ENCODE measurements around the gene FARS2. TPM values are rescaled to one million over a fixed set of nuclear protein-coding genes. Genes with fewer than 3 reads are reported as not detected.
A peak's percentile ranks its signal among the peaks of the same experiment; 100 is the strongest.

Gene FARS2
- polyA plus RNA-seq, 10 donors: 9.2 to 14.0 (median 11.9) TPM

DNA sequence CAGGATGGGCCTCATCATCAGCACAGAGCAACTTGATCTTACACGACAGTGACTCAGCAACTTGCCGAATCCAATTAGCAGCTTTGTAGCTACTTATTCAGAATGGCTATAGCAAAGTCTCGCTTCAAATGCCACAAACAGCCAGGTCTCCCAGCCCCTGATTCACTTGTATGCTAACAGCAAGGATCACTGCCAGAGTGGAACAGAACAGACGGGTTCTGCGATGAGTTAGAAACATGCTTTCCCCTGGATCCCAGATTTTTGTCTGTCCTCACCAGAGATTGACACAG is 491.0 kb downstream of the FARS2 start:
- peak in 2 of 3 donors; percentile 49 to 82 for DNase-seq

DNA sequence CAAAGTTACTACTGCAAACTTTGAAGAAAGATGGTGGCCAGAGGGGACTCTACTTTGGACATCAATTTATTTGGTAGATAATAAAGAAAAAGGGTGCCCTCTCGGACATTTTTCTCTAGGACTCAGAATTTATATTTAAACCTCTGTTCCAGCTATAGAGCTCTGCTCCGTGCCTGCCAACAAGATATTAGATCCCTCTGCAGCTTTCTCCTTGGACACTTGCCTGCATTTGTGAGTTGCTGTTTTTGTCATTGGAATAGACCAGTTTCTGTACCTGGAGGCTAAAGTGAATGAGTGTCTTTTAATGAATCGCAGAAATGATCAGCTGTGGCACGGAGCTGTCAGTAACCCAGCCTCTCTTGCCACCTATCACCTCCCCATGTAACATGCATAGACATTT is 491.9 kb downstream of the FARS2 start:
- DNase-seq: peak in 1 of 3 donors; percentile 63

DNA sequence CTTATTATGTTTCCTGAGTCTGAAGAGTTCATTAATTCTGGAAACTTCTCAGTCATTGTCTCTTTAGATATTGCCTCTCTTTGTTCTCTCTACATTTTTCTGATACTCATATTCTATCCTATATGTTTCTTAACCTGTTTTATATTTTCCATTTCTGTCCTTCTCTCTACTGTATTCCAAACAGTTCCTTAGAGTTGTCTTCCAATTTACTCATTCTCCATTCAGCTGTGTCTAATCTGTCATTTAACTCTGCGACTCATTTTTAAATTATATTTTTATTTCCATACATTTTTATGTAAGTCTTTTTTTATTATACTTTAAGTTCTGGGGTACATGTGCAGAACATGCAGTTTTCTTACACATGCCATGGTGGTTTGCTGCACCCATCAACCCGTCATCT is 493.6 kb downstream of the FARS2 start:
- DNase-seq: no peak

DNA sequence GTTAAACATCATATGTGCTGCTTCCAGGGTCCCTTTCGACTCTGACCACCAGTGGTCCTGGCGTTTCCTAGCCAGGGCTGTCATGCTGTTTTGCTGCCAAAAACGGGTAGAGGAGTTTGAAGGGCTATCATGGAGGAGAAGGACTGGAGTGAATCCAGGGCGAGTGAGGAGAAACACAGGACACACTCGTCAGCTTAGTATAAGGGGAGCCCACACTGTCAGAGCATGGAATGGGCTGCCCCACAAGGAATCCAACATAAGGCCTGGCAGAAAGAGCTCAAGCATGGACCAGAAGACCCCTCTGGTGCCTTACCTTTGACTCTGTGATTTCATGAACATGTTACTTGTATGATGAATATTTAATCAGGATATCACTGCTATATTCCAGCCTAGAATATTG is 498.3 kb downstream of the FARS2 start:
- DNase-seq: no peak

DNA sequence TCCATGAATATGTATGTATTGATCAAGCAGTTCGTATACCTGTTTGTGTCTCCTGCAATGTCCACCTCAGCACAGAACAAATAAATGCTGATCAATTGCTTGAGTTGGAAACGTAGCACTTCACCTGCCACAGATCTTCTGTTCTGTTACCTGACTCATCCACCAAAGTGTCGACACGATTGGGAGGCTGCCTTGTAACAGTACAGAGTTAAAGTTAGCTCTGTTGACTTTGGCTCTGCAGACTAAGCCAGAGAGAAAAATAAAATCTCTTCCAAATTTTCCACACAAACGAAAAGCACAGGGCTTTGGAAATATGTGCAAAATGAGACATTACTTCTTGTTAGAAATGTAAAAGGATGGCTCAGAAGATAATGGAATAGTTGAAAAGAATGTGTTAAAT is 500.1 kb downstream of the FARS2 start:
- no peak for DNase-seq

DNA sequence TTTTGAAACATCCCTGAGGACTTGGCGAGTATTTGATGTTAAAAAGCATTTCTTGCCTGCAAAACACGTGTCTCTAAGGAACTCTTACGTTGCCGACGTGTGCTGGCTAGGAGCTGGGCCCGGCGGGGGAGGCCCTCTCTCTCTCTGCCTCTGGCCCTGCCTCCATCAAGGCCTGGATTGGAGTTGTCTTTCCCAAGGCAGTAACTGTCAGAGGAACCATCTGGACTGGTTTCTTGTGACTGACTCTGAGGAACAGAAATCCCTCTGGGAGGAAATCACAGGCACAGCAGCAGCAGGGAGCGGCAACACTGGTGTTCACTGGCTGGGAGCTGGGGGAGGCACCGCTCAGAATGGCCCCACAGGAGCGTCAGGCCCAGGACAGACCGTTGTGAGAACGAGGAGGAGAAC is 501.3 kb downstream of the FARS2 start:
- no peak for DNase-seq

DNA sequence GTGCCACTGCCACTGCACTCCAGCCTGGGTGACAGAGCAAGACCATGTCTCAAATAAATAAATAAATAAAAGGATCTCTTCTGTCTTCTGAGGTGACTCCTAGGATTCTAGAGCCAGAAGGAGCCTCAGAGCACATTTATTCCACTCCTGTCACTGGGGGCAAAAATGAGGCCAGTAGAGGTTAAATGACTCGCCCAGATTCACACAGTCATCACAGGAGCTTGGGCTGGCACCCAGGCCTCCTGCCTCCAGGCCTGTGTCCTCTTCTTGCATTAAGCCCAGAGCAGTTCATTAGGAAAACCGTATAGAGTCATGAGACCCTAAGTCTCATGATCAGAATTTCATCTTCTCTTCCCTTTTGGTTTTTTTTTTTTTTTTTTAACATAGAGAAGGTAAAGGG is 502.1 kb downstream of the FARS2 start:
- DNase-seq: no peak

DNA sequence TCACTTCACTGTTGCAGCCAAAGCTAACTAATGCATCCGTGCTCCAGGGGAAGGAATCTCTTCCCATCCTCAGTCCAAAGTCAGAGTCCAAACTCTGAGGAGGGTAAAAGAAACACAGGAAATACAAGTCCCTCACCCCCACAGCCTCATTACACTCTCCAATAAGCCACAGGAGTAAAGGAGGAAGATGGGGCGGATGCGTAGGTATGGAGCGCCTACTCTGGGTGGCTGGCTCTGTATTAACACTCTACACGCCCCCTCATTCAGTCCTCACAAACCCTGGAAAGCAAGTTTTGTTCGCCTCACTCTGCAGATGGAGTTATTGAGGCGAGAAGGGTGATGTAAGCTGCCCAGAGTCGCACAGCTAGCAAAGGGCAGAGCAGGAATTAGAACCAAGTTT is 502.6 kb downstream of the FARS2 start:
- no peak for DNase-seq

DNA sequence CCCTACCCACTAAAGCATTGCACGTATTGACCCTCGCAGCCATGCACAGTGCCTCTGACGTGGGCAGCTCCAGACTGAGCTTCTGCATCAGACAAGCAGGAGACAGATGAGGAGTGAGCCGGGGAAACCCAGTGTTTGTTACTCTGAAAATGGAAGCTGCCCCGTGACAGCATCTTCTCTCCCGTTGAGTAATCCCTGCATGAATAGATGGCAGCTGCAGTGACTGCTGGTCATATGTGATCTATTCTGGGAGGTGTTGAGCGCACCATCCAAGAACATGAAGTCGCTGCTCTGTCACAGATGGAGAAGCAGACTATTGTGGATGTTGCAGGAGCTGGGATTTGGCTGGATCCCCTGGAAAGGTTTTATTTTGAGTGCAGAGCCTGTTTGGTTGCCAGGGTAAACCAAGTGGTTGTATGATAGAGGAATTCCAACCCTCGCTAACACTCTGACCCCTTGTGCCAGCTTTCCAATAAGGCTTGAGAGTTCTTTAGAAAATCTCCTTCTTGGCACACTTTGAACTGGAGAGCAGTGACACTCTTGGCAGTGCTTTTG is 503.2 kb downstream of the FARS2 start:
- DNase-seq: peak; percentile 71 to 84 (median 77)

DNA sequence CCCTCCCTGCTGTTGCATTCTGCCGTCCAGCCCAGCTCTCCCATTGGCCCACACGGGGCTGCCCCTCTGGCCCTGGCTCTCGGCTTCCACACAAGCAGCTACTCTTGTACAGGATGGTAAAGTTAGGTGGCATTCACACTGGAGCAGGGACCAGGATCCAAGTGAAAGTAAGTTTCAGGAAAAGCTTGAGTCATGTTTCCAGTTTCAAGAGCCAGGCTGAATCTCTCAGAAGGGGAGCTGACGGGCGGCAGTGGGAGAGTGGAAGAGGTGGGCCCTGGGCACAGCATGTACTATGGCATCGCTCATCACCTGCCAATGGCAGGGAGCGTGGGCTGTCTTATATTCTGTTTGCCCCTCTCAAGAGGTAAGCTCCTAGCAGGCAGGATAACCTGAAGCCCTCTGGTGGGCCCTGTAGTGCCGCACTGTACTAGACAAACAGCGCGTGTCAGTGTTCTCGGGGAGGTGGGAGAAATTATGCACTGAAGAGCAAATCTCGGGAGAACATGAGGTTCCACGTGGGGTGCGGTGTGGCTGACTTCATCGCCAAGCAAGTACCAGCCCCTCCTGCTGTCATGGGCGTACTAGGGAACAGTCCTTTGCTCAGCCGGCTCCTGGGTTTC is 503.9 kb downstream of the FARS2 start:
- DNase-seq: peak in 1 of 3 donors; percentile 41

DNA sequence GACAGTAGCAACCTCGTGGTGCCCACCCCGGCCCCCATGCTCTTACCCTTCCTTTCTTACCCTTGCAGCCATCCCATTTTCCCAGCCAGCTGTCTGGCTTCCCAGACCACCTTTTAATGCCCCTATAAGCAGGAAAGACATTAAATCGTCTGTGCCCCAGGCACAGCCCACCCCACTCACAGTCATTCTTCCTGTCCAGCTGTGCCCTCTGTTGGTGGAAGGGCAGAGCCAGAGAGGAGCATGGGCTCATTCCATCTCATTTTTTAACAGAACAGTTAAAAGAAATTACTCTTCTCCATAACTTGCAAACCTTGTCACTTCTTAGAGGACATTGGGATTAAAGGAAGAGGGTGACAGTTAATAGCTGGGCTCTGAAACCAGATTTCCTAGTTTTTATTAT is 504.9 kb downstream of the FARS2 start:
- DNase-seq: no peak

DNA sequence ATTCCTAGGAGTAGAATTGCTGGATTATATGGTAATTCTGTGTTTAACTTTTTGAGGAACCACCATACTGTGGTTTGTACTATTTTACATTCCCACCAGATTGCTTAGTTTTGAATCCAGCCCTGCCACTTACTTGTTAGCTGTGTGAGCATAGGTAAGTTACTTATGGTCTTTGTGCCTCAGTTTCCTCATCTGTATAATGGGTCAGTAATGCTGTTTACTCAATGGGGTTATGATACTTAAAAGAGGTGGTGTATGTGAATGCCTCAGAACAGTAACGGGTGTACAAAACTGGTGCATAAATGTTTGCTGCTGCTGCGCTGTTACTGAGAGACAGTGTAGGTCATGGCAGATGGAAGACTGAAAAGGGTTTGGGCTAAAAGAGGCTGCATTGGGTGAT is 506.2 kb downstream of the FARS2 start:
- no peak for DNase-seq

DNA sequence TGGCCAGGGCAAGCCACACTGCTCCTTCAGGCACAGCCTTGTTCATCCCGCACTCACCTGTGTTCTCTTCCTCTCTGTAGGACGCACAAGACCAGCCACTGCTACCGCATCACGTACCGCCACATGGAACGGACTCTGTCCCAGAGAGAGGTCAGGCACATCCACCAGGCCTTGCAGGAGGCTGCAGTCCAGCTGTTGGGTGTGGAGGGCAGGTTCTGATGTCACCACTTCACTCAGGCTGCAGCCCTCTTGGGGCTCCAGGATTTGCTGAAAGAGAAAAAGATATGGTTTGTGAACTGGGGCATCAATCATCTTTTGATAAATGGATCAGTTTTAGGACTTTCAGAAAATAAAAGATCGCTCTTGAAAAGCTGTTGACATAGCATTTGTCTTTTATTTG is 509.9 kb downstream of the FARS2 start:
- DNase-seq: no peak

DNA sequence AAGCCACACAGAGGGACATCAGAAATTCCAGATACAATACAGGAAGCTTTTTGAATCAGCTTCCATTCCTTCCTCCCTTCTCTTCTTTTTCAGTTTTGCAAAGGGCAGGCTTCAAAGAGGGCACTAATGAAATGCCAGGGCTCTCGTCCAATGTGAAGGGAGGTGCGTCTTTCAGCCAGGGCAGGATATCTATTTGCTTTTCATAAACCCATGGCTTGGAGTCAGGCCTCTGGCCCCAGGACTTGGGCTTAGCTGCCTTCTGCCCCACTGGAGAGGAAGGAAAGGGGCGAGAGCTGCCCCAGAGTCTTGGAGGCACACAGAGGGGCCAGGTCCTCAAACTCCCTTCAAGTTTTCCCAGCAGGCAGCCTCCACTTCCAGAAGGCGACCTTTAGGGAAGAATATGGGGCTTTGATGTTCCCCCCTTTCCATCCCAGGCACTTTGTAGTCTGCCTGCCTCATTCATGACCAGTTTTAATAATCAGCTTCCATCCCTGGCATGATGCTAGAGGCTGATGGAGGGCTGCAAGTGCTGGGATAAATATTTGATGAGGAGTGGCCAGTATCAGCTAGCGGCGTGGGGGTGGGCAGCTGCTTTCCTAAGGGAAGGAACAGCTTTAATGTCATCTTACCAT is 510.6 kb downstream of the FARS2 start:
- DNase-seq: no peak

DNA sequence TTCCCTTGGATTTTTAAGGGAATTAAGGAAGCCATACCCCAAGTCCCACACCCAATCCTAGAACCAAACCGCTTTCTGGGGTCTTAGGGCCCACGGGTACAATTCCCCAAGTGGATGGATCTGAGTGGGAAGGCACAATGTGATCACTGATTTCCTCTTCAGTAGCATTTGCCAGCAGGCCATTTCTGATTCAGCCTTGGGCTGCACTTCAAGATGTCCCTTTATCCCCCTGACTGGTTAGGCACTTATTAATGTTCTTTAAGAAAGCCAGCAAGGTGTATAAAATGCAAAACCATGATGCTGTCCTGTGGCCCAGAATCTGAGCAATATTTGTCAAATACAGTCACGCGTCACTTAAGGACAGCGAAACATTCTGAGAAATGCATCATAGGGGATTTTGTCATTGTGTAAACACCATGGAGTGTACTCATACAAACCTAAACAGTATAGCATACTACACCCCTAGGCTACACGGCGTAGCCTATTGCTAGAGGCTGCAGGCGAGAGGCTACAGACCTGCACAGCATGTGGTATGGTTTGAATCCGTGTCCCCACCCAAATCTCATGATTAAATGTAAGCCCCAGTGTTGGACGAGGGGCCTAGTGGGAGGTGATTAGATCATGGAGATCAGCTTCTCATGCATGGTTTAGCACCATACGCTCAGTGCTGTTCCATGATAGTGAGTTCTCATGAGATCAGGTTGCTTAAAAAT is 511.3 kb downstream of the FARS2 start:
- DNase-seq: no peak

DNA sequence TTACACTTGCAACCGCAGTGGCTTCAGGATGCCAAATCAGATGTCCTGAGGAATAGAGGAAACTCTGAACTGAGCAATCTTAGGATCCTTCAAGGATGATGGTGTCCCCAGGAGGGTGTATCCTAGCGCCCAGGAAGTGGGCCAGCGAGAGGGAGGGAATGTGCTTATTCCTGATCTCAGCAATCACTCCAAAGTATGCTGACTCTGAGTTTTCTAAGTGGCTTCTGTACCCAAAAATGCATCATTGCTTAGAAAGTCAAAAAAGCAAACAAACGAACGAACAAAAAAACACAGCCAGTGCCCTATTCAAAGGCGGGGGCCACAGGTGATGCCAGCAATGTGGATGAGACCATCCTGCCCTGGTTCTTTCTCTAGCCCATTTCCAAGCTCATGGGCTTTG is 514.8 kb downstream of the FARS2 start:
- no peak for DNase-seq

DNA sequence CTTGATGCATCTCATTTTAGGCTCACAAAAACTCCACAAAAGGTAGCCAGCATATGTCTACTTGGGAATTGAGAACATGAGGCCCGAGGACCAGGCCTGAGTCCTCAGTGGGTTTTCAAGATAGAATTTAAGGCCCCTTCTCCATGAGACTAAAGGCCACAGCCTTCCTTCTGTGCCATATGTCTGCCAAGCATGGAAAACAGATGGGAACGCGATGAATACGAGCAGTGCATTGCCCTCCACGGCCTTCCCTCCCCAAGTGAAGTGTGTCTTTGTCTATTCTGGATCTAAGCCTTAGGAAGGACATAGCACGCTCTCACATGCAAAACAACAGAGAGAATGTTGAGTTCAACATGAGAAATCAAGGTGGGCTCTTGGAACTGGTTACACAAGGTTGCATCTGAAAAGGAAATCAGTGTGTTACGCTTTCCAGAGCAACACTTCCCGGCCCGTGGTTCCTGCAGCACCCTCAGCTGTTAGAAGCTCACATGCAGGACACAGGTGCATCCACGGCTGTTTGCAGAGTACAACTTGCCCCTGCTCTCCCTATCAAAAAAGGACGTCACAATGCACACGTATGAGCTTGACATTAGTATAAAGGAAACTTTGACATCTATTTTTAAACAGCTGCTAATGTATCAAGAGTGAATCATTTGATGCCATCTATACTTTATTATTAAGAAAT is 515.5 kb downstream of the FARS2 start:
- peak in 1 of 3 donors; percentile 48 for DNase-seq

DNA sequence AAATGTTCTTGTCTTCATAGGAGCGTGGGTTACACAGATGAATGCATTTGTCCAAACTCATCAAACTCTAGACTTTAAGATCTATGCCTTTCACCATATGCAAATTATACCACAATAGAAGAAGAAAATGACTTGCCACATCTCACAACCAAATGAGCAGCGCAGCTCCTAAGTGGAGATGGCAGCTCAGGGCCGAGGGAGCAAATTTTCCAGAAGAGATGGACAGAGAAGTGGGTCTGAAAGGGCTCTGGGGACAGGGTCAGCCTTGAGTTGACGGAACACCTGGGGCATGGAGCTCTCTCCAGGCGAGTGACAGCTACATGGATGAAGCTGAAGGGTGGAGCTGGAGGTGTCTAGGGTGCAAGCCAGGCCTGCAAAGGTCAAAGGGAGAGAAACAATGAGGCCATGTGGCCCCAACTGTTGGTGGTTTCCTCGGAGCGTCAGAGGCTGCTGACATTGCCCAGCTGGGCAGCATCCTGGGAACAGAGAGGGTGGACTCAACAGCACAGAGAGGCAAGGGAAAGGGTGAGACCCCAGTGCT is 517.1 kb downstream of the FARS2 start:
- no peak for DNase-seq

DNA sequence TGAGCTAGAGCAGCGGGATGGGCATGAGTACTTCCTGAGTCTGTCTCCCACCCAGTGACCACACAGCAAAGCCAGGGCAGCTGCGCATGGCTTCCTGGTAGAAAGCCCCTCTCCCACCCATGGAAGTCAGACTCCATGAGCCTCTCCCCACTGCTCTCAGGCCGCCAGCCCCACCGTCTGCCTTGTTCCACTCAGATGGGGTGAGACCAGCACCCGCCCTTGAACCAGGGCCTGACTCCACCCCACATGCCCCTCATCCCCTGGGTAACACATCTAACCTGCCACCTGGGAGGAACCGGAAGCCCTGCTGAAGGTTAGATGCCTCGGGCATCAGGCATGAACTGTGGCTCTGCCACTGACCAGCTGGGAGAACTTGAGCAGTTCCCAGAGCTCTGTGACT is 517.6 kb downstream of the FARS2 start:
- DNase-seq: no peak

DNA sequence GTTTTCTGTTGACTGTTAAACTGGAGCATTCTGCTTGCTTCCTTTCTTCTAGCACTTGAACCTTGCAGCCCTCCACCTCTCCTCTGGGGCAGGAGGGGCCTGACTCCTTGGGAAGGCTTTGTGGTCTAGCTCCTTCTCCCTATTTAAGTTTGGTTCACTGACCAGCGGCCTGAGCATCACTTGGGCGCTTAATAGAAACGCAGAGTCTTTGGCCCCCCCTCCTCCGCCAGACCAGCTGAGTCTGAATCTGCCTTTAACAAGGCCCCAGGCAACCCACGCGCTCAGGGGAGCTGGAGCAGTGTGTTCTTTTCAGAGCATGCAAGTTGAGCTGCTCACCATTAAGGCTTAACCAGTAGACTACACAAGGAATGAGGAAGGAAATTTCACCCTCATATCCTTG is 519.7 kb downstream of the FARS2 start:
- DNase-seq: no peak

DNA sequence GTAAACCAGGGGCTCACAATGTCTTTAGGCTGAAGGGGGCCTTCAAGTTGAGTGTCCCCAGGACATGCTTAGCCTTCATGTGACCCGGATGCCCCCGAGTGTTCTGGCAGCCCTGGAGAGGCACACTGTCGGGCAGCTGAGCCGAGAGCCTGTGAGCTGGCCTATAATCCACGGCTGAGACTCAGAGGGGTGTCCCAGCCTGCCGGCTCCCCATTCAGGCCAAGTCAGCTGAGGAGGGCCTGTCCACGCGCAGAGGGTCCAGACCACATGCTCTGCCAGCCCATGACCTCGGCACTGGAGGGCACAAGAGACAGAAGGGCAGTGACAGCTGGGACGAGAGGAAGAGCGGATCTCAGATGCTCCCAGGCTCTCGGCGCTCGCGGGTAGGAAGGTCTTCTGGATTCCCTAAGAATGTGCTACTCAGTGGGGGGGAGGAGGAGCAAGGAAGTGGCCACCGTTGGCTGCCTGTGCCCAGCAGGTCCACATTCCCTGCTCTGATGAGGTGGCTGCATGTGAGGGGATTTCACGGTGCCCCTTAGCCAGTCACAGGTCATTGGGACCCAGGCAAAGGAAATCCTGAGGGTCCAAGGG is 520.7 kb downstream of the FARS2 start:
- no peak for DNase-seq

Measured in muscle of back (tissue), 11 donors.